Activated gamma-delta T cell (primary cell): ENCODE results near the gene CAMKK2.
"Not testable (repeated sequence)": the region's sequence is repeated elsewhere in the genome, so short reads cannot be mapped to it uniquely, and the experiment has no call there.

Experiments used
- DNase-seq: peaks from one replicate; lab custom pipeline; 2025; lab: John Stamatoyannopoulos, UW

The CAMKK2 gene

DNA sequence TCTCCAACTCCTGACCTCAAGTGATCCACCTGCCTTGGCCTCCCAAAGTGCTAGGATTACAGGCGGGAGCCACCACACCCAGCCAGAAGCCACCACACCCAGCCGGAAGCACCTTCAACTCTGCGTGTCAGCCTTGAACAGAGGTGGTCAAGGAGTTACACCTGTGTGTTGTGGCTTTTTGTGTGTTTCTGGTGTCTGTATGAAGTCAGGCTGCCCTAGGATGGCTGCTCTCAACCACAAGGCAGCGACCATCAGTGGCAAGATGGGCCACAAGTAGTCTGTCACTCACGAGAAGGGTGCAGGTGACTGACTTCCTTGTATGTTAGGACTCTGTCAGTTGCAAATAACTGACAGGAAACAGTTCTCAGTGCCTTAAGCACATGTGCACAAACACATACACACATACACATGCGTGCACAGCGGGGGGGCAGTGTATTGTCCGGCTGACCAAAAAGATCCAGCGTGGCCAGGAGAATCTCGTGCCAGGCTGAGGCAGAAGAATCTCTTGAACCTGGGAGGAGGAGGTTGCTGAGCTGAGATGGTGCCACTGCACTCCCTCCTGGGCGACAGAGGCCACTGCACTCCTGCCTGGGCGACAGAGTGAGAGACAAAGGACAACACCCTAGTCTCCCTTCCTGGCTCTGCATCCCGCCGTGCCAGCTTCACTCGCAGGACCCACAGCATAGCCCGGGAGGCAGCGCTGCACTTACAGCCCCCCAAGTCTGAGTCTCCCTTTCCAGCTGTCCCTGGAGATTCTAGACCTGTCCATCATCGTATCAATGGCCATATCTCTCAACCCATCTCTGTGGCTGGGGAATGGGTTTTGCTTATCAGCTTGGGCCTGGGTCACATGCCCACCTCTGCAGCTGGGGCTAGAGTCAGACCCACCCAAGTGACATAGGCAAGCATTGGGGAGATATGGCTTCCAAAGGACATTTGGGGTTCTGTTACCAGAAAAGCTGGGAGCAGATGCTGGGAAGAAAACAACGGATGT is 72.9 kb downstream of the CAMKK2 start:
- DNase-seq: no peak

- peak; percentile 26 for DNase-seq
Measured at GRCh38 chr12:121222847-121223246, 73.7 kb downstream of the CAMKK2 start.

GRCh38 chr12:121219353-121219986 is 77.0 kb downstream of the CAMKK2 start:
- DNase-seq: no peak

DNA sequence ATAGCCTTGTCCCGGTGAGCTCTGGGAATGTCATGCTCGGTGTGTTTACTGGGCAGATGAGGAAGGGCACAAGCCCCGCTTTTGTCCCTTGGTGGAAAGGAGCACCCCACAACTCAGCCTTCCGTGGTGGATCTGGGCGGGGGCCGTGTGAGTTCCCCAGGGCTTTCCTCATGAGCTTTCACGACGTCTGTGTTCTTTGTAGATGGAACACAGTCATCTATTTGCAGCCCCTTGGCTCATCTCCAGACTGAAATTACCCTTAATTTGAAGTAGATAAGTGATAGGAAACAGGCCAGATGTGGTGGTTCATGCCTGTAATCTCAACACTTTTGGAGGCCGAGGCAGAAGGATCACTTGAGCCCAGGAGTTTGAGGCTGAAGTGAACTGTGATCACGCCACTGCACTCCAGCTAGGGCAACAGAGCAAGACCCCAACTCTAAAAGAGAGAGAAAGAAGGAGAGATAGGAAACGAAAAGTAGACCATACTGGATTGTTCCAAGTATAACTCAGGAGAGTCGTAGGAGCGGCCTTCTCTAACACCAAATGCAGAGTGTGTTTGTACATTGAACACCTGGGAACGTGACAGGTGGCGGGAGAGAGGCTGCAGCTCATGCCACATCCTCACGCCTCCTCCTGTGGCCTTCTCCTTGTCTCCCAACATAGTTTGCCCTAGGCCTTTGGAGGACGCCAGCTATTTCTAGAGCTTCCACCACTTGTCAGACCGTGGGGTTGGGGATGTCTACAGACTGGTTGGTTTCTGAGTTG is 77.7 kb downstream of the CAMKK2 start:
- no peak for DNase-seq

- no peak for DNase-seq
Measured at GRCh38 chr12:121217761-121218160, 78.7 kb downstream of the CAMKK2 start.

DNA sequence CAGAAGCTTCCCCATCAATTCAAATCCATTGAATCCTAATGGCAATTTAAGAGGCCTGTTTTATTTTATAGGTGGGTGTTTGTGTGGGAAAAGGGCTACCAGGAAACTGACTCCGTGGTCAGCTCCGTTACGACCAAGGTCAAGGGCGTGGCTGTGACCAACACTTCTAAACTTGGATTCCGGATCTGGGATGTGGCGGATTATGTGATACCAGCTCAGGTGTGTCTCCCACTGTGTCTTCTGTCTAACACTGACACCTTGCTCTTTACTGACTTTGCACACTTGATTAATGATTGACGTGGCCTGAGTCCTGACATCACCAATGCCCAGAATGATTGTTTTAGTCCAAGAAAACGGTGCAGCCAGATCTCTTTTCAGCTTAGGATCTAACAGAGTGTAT is 79.4 kb downstream of the CAMKK2 start:
- DNase-seq: no peak

DNA sequence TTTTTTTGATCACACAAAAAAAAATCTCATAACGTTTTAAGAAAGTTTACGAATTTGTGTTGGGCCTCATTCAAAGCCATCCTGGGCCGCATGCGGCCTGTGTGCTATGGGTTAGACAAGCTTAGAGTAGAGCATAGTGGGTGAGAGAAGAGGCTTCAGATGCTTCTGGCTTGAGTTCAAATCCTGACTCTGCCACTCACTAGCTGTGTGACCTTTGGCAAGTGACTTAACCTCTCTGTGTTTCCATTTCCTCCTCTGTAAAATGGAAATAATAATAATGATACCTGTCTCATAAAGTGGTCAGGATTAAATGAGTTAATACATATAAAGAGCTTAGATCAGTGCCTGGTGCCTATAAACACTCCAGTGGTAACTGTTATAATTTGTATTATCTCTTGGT is 80.4 kb downstream of the CAMKK2 start:
- DNase-seq: no peak

DNA sequence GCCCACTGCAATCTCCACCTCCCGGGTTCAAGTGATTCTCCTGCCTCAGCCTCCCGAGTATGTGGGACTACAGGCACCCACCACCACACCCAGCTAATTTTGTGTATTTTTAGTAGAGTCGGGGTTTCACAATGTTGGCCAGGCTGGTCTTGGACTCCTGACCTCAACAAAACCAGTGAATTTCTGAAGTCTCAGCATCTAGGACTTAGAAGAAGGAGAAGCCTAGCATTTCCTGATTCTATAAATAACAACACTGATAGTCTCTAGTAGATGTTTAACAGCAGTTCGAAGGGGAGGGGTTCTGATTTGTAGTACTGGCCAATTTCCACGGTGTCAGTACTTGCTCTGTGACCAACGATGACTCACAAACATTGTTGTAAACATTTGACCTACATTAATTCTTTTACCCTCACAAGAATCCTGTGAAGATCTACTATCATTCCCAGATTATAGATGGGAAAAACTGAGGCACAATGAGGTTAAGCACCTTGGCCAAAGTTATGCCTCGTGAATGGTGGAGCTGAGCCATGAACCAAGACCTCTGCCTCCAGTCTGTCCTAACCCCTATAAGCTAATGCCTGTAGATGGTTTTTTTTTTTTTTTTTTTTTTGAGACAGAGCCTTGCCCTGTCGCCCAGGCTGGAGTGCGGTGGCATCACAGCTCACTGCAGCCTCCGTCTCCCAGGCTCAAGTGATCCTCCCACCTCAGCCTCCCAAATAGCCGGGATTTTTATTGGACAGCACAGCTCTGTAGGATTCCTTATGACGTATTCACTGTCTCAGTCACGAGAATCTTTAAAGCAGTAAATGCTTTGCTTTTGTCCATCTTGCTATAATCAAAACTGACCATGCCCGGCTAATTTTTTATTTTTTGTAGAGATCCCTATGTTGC is 81.4 kb downstream of the CAMKK2 start:
- no peak for DNase-seq

DNA sequence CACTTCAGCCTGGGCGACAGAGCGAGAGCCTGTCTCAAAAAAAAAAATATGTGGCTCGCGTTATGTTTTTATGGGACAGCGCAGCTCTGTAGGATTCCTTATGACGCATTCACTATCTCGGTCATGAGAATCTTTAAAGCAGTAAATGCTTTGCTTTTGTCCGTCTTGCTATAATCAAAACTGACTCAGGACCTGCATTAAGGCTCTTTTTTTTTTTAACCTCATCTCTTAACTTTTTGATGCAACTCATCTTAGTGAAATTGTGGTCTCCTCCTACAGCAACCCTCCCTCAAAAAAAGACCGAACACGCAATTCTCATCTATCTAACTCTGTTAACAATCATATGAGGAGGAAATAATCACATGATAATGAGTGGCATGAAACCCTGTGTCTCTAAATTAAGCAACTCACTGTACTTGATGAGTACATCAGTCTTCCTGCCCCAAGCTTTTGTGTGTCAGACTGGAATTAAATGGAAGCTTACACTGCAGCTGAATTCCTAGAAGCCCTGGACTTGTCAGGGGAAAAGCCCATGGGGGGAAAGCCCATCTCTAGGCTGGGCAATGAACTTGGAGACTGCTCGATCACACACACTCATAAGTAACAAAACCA is 82.2 kb downstream of the CAMKK2 start:
- DNase-seq: no peak

DNA sequence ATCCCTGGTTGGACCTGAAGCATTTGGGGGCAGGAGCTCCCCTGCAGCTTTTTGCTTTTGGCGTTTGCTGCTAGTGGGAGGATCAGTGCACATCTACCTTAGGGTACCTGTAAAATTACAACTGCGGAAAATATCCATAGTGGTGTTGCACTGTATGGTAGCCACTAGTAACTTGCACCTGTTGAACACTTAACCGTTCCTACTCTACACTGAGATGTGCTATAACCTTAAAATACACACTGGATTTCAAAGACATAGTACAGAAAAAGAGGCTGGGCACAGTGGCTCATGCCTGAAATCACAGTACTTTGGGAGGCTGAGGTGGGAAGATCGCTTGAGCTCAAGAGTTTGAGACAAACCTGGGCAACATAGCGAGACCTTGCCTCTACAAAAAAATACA is 83.6 kb downstream of the CAMKK2 start:
- DNase-seq: no peak

DNA sequence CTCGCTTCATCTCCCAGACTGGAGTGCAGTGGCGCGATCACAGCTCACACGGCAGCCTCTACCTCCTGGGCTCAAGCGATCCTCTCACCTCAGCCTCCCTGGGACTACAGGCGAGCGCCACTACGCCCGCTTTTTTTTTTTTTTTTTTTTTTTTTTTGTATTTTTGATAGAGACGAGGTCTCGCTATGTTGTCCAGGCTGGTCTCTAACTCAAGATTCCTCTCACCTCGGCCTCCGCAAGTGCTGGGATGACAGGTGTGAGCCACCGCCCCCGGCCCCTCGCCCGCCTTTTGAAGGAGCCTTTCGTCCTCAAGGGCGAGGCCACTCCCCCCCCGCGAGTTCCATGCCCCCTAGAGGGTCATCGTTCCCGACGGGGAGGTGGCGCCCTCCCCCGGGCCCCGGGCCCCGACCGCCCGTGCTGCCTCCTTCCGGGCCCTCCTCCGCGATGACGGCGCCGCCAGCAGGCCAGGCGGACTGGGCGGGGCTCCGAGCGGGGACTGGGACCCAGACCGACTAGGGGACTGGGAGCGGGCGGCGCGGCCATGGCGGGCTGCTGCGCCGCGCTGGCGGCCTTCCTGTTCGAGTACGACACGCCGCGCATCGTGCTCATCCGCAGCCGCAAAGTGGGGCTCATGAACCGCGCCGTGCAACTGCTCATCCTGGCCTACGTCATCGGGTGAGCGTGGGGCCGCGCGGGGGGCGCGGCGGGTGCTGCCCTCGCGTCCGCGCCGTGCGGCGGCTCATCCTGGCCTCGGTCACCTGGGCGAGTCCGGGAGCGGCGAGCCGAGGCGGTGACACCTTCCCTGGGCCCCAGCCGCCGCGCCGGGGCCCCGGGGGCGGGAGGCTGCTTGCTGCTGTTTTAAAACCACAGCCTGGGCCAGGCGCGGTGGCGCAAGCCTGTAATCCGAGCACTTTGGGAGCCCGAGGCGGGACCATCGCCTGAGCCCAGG is 86.6 kb downstream of the CAMKK2 start, which contains the start of gene P2RX4:
Gene P2RX4, plus strand, starts transcription at position 506 of the 949 bp plus-strand sequence. Its CDS starts 36 bp downstream, at position 542.
- DNase-seq: peak; percentile 81

DNA sequence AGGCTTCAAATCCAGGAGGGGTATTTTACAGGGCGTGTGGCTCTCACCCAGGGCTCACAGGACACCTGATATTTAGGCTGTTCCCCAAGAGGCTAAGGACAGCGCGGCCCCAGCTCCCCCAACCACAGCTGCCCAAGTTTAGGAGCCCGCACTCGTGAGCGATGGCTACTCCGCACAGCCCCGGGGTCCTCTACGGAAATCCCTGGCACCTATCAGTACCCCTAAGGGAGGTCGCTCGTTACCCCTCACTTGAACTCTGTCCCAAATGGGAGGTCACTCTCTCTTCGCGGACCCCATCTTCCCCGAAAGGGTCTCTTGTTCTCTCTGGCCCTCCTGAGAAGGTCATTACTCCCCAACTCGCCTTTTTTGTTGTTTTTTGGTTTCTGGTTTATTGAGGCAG is 87.3 kb downstream of the CAMKK2 start:
- no peak for DNase-seq

- not testable (repeated sequence) for DNase-seq
Measured at GRCh38 chr12:121208571-121208970, 87.9 kb downstream of the CAMKK2 start.

- DNase-seq: no peak
Measured at GRCh38 chr12:121205491-121205890, 91.0 kb downstream of the CAMKK2 start.

- DNase-seq: no peak
Measured at GRCh38 chr12:121203482-121203881, 93.0 kb downstream of the CAMKK2 start.

DNA sequence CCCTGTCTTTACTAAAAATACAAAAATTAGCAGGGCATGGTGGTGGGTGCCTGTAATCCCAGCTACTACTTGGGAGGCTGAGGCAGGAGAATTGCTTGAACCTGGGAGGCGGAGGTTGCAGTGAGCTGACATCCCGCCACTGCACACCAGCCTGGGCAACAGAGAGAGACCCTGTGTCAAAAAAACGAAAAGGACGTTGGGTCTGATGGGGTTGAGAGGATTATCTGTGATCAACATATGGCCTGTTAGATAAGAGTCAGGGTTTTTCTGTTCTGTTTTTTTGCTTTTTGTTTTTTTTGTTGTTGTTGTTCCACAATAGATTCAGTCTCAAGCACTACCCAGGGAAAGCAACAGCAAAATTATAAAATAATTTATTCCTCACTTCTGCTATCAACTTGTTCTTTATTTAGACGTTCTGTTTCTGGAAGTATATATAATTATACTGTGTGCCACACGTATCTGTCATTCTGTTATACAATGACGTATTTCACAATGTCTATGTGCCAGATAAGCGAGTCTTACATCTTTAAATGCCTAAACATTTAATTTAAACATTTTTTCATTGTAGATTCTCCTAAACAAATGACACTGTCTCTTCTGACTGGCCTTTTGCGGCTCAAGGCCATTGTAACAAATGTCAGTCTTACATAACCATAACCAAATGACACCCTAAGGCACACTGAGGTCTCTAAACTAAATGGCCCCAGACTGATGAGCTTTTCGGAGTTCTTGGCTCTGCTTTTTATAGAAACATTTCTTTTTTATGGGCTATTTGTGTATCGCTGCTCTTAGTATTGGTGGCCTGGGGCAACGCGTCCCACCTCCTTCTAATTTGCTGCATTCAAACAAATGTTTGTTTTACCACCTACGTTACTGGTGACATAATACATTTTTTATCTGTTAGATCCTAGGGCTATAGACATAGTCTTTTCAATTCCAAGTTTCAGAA is 93.8 kb downstream of the CAMKK2 start:
- DNase-seq: no peak

GRCh38 chr12:121201140-121201539 is 95.4 kb downstream of the CAMKK2 start:
- not testable (repeated sequence) for DNase-seq

- no peak for DNase-seq
Measured at GRCh38 chr12:121198949-121199348, 97.6 kb downstream of the CAMKK2 start.
